HL-60 (cell line): ENCODE measurements around the gene PPP3CA.

Experiments used
- DNase-seq, 2 experiments: peaks; one replicate each; pipeline ENCODE4 v3.0.0-alpha.2; 2010 to 2020; ENCODE audit warnings: low read depth in 1 of 2, low spot score in 1 of 2
- H3K27ac ChIP-seq: fragments of 250-450 bp; sonication (Bioruptor Pico); replicated peaks from 2 replicates; pipeline ENCODE4 v1.5.1; 2020; ENCODE audit warnings: mild to moderate bottlenecking, moderate library complexity
- H3K27me3 ChIP-seq: fragments of 250-450 bp; sonication (Bioruptor Pico); 2 replicates; pipeline ENCODE4 v1.5.1; 2021; ENCODE audit warnings: mild to moderate bottlenecking, moderate library complexity; ENCODE audit not compliant: insufficient read depth, poor library complexity, severe bottlenecking
- H3K4me3 ChIP-seq: replicated peaks from 2 replicates; pipeline ENCODE4 v1.5.1; 2011; ENCODE audit warnings: mild to moderate bottlenecking, control low read depth, low read length; ENCODE audit not compliant: insufficient read depth
- GABPA ChIP-seq: IDR thresholded peaks from 2 replicates; pipeline ENCODE4 v1.6.1; 2012; ENCODE audit warnings: low read depth
- POLR2AphosphoS5 ChIP-seq: IDR thresholded peaks from 2 replicates; pipeline ENCODE4 v1.6.1; 2012; ENCODE audit warnings: low read depth
- SPI1 ChIP-seq: IDR thresholded peaks from 2 replicates; pipeline ENCODE4 v1.6.1; 2012; ENCODE audit warnings: low read depth, mild to moderate bottlenecking, borderline replicate concordance
- TF ChIP-seq, protein P1 (sequence below): IDR thresholded peaks from 2 replicates; pipeline ENCODE4 v1.6.1; 2012; ENCODE audit warnings: low read depth; ENCODE audit not compliant: insufficient replicate concordance
- TF ChIP-seq, protein P2 (sequence below): IDR thresholded peaks from one replicate; pipeline ENCODE4 v1.5.1; 2011; ENCODE audit warnings: low read length, control low read depth, inconsistent platforms; ENCODE audit not compliant: insufficient read depth

Gene PPP3CA

DNA sequence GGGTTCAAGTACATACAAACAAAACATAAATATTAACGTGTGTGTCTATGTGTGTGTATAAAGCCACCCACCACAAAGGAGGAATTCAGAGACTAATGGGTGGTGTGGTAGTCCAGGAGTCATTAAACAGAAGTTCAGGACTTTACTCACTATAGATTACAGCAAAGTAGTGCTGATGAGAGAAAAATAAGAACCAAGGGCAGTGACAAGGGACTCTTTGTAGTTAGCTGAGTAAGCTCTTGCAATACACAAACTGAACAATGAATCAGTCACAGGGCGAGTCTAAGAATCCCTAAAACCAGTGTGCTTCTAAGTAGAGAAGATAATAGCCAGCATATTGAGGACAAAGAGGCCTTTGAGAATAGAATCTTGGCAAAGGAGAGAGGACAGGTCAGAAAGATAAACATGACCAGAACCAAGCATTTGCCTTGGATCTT, 232.4 kb downstream of the PPP3CA start:
- Histone ChIP-seq H3K27ac (no peak overlapping the region), H3K27me3 (no peaks in the 10 kb centered on the region), H3K4me3 (no peak overlapping the region)
- no peak for DNase-seq
- TF ChIP-seq, protein P1, sequence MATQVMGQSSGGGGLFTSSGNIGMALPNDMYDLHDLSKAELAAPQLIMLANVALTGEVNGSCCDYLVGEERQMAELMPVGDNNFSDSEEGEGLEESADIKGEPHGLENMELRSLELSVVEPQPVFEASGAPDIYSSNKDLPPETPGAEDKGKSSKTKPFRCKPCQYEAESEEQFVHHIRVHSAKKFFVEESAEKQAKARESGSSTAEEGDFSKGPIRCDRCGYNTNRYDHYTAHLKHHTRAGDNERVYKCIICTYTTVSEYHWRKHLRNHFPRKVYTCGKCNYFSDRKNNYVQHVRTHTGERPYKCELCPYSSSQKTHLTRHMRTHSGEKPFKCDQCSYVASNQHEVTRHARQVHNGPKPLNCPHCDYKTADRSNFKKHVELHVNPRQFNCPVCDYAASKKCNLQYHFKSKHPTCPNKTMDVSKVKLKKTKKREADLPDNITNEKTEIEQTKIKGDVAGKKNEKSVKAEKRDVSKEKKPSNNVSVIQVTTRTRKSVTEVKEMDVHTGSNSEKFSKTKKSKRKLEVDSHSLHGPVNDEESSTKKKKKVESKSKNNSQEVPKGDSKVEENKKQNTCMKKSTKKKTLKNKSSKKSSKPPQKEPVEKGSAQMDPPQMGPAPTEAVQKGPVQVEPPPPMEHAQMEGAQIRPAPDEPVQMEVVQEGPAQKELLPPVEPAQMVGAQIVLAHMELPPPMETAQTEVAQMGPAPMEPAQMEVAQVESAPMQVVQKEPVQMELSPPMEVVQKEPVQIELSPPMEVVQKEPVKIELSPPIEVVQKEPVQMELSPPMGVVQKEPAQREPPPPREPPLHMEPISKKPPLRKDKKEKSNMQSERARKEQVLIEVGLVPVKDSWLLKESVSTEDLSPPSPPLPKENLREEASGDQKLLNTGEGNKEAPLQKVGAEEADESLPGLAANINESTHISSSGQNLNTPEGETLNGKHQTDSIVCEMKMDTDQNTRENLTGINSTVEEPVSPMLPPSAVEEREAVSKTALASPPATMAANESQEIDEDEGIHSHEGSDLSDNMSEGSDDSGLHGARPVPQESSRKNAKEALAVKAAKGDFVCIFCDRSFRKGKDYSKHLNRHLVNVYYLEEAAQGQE: no peak
- TF ChIP-seq SPI1: no peak
- TF ChIP-seq POLR2AphosphoS5: no peak
- TF ChIP-seq, protein P2, sequence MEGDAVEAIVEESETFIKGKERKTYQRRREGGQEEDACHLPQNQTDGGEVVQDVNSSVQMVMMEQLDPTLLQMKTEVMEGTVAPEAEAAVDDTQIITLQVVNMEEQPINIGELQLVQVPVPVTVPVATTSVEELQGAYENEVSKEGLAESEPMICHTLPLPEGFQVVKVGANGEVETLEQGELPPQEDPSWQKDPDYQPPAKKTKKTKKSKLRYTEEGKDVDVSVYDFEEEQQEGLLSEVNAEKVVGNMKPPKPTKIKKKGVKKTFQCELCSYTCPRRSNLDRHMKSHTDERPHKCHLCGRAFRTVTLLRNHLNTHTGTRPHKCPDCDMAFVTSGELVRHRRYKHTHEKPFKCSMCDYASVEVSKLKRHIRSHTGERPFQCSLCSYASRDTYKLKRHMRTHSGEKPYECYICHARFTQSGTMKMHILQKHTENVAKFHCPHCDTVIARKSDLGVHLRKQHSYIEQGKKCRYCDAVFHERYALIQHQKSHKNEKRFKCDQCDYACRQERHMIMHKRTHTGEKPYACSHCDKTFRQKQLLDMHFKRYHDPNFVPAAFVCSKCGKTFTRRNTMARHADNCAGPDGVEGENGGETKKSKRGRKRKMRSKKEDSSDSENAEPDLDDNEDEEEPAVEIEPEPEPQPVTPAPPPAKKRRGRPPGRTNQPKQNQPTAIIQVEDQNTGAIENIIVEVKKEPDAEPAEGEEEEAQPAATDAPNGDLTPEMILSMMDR: no peak
- no peak for TF ChIP-seq GABPA

DNA sequence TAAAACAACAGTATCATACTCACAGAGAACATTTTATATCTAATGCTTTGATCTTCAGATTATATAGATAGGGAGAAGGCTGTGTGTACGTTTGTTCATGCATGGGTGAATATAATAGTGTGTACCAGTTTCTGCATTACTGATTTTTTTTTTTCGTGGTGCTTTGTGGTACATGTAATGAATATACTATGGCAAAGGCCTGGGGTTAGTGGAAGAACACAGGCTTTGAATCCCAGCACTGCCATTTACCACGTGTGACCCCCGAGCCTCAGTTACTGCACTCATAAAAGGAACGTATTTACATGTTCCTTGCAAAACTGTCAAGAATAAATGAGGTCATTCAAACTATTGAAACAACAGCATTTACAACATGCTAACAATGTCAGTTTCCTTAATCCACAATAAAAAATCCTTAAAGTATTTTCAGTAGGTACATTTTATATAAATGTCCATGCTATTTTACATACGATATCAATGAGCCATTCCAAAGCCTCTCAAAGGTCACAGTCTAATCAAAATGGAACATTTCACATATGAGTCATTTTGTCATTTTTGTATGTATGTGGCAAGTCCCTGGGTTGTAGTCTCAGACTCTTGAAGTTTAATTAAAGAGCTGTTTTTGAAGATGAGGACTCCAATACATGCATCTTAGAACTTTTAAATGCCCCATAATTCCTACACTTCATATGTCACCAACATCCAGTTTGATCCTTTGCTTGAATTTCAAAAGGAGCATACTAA, 242.8 kb downstream of the PPP3CA start:
- TF ChIP-seq SPI1 (no peak), GABPA (no peak), POLR2AphosphoS5 (no peak)
- TF ChIP-seq, protein P1: no peak
- TF ChIP-seq, protein P2: no peak
- Histone ChIP-seq H3K27ac (peak overlapping the region; percentile 57), H3K27me3 (no peaks in the 10 kb centered on the region), H3K4me3 (no peak overlapping the region)
- no peak for DNase-seq

DNA sequence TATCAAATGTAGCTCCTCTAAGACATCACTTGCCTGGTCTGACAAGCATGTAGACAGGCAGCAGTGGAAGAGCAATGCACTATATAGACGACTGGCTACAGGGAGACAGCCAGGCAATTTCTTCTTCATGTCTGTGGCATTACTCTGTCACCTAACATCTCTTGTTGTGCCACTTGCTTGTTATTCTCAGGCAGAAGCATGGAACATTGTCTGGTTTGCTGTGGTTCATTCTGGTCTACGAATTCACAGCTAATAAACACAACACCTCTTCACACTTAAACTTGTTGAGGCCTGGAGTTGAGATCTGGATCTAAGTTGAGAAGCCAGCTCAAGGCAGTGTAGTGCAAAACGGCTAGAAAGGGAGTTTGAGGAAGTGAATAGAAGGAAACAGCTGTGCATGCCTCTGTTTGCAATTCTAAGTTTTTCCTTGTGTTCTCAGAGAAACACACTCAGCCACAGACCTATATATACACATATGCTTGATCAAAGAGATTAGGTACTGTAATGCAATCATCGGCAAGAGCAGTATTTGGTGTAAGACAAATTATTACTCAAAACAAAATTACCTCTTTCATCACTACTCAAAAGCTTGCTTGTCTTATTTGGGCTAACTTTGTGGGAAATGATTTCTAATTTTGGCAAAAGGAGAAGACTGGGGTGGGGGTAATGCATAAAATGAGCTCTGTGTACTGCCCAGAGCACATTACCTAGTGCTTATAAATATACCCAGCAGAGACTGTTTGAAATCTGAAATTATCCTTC, 243.8 kb downstream of the PPP3CA start:
- no peak overlapping the region for H3K4me3 ChIP-seq
- peak overlapping the region; percentile 57 for H3K27ac ChIP-seq
- H3K27me3 ChIP-seq: no peaks in the 10 kb centered on the region
- TF ChIP-seq GABPA (0 out of 2 replicates have a peak, but pooled peaks have one; percentile 25), SPI1 (peak; percentile 99), POLR2AphosphoS5 (peak; percentile 86; the same call in 1 of the 2 replicates)
- TF ChIP-seq, protein P1: no peak
- TF ChIP-seq, protein P2: no peak
- DNase-seq: peak; percentile 24 to 70
